ENCODE measurements around the gene CDK2. TPM values are rescaled to one million over a fixed set of nuclear protein-coding genes. Genes with fewer than 3 reads are reported as not detected.

The CDK2 gene
- total RNA-seq, 1 donor from 2014 or later: 25.7 TPM

DNA sequence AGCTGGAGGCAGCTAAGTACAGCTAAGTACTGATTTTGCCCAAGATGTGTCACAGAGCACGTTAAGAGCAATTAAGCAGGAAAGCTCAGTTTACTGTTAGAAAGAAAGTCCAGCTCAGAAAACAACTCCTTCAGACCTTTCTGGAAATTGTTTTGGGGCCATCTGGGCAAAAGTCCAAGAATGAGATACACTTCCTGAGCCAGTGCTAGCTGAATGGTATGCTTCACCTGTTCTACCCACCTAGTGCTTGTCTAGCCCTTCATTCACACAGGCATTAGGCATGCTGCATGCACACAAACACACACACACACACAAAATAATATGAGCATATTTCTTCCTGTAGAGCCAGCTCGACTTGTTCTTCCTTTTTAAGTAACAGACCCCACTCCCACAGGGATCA is 47.6 kb downstream of the CDK2 start:
- no peak for DNase-seq

DNA sequence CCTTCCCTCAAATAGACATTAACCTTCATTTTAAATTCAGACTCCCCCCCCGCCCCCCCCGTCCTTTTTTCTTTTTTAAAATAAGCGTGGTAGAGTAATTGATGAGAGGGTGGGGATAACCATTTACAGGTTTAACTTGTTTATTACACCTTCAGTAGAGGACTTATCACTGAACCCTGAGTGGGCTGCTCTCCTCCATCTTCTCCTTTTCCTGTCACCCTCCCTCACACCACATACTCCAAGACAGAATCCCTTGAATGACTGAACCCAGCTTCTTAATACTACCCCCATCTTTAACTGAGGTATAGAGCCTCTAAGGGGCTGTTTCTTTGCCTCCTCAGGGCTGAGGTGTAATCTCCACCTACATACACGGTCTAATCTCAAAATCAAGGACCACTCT is 50.6 kb downstream of the CDK2 start:
- no peak for DNase-seq

DNA sequence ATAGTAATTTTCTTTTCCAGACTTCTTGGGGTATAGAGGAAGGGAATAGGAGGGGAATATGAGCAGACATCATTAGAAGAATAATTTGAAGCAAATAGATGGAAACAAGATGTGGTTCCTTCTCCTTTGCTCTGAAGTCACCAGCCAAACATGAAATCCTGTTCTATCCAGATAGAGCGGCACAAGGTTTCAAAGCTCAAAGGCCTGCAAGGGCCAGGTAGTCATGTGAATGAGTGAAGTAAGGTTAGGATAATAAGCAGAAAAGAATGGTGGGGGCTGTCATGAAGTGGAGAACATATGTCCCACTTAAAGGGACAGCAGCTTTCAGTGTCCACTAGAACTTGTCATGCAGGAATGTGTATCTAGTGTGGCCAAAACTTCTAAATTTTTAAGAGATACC is 51.7 kb downstream of the CDK2 start:
- no peak for DNase-seq

DNA sequence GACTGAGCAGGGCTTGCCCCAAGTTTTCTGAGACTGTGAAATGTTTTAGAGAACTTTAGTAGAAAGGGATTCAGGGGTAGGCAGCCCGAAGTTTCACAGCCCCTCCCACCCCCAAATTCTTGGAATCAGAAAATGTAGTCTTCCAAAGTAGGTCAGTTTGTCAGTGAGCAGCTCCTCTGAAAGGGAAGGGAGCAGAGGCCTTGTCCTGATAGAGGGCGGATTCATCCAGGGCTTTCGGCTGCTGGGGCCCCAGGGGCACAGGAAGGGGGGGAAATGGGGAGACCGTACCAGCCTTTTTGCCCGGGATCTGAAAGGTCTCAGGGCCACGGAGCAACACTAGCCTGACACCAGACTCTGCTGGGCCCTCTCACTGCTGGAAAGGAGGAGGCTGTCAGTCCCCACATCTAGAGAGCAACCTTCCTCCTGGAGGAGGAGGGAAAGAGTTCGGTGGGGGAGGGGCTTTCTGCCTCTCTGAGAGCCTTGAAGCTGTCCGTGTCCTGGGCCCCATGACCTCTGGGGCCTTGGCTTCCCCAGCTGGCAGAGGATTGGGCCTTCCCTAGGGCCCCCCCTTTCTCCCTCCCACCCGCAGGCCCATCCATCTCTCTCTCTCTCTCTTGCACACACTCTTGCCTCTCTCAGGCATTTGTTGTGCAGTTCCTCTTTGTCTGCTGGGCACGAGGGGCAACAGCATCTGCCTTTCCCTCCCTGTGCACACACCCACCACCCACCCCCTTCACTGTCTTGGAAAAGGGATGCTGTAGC is 54.0 kb downstream of the CDK2 start, which contains the start of gene IKZF4:
IKZF4 (plus strand) TSS at position 621 of the 762 bp plus-strand sequence. CDS start 451 bp downstream, outside the sequence.
- DNase-seq: peak; percentile 28

DNA sequence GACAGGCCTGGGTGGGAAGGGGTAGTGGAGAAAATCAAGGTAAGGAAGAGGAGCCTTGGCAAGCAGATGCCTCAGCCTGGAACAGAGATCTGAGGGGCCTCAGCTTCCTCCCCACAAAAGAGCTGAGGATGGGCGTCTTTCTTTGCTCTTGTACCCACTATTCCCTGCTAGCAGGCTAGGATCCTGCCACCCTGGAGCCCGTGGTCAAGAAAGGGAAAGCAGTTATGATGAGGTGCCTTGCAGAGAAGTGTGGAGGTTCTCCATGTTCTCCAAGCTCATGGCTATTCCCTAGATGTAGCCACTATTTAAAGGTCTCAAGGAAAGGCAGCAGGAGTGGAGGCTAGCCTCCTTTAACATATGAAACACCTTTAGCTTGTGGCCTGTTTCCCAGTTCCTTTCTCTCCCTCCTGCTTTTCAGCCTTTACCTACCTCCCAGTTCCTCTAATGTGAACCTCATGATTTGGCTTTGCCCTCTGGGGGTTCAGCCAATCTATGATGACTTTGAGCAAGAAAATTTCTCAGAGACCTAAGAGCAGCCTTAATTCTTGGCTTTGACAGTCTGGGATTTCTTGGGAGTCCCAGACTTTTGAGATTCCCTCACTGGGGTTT is 55.4 kb downstream of the CDK2 start:
- no peak for DNase-seq

Other genes with a start within 250 kb of the CDK2 start
- gene RDH5, start 246.4 kb upstream of the CDK2 start, total RNA-seq: 11.7 TPM
- gene CD63, start 237.8 kb upstream of the CDK2 start, total RNA-seq: 586 TPM
- gene GDF11, start 223.7 kb upstream of the CDK2 start, total RNA-seq: 3.0 TPM
- gene SARNP, start 149.1 kb upstream of the CDK2 start, total RNA-seq: 57.3 TPM
- 13.3 TPM for gene ORMDL2, start 148.8 kb upstream of the CDK2 start, total RNA-seq
- gene DNAJC14, start 137.2 kb upstream of the CDK2 start, total RNA-seq: 19.5 TPM
- 18.2 TPM for gene MMP19, start 123.9 kb upstream of the CDK2 start, total RNA-seq
- 21.0 TPM for gene PYM1, start 38.9 kb upstream of the CDK2 start, total RNA-seq
- 41.4 TPM for gene DGKA, start 35.7 kb upstream of the CDK2 start, total RNA-seq
- gene PMEL, start 788 bp upstream of the CDK2 start, total RNA-seq: 19.8 TPM
- gene RAB5B, start 7.2 kb downstream of the CDK2 start, total RNA-seq: 51.4 TPM
- gene SUOX, start 30.4 kb downstream of the CDK2 start, total RNA-seq: 6.8 TPM
- 2.0 TPM for gene IKZF4, start 54.2 kb downstream of the CDK2 start, total RNA-seq
- gene RPS26, start 75.1 kb downstream of the CDK2 start, total RNA-seq: 200 TPM
- 69.5 TPM for gene ERBB3, start 113.3 kb downstream of the CDK2 start, total RNA-seq
- 88.2 TPM for gene PA2G4, start 137.7 kb downstream of the CDK2 start, total RNA-seq
- 2,112 TPM for gene RPL41, start 149.8 kb downstream of the CDK2 start, total RNA-seq
- gene ZC3H10, start 151.4 kb downstream of the CDK2 start, total RNA-seq: 3.0 TPM
- 71.6 TPM for gene ESYT1, start 161.4 kb downstream of the CDK2 start, total RNA-seq
- gene MYL6B, start 185.8 kb downstream of the CDK2 start, total RNA-seq: 78.8 TPM
- gene MYL6, start 191.5 kb downstream of the CDK2 start, total RNA-seq: 1,018 TPM
- 58.4 TPM for gene SMARCC2, start 222.7 kb downstream of the CDK2 start, total RNA-seq